ENCODE results near the gene FLVCR1. TPM values are rescaled to one million over a fixed set of nuclear protein-coding genes. Genes with fewer than 3 reads are reported as not detected.

FLVCR1 gene
- polyA plus RNA-seq, 3 donors = 1.8 to 5.5 (median 2.8) TPM

- Histone ChIP-seq H3K9me3 (replicated peaks in 1 of 2; ENCODE audit: control insufficient read depth in 1 of 2, insufficient read depth in 1 of 2, low read length in 2 of 2) (no peaks in the 10 kb centered on the region), H3K4me2 (replicated peaks; ENCODE audit: extremely low read depth, low read length, poor library complexity, severe bottlenecking) (no peak overlapping the region), H3K4me3 (replicated peaks in 1 of 3; ENCODE audit: low read depth in 2 of 3, low read length in 3 of 3) (no peak overlapping the region), H3K9ac (ENCODE audit: insufficient read depth, low read length, poor library complexity, severe bottlenecking) (no peak overlapping the region), H3K27me3 (ENCODE audit: control insufficient read depth in 2 of 2, insufficient read depth in 2 of 2, low read length in 2 of 2) (no peaks in the 10 kb centered on the region), H2AFZ (ENCODE audit: insufficient read depth, low read depth, low read length, poor library complexity, severe bottlenecking) (no peak overlapping the region), H3K4me1 (ENCODE audit: control insufficient read depth in 1 of 2, insufficient read depth in 2 of 2, low read length in 2 of 2) (no peaks in the 10 kb centered on the region), H3K36me3 (replicated peaks in 1 of 2; ENCODE audit: control insufficient read depth in 1 of 2, insufficient read depth in 2 of 2, low read length in 2 of 2) (no peaks in the 10 kb centered on the region), H3K79me2 (ENCODE audit: insufficient read depth, low read length) (no peaks in the 10 kb centered on the region), H4K20me1 (ENCODE audit: insufficient read depth, low read length) (no peaks in the 10 kb centered on the region), H3K27ac (ENCODE audit: low read depth in 1 of 2, low read length in 2 of 2) (no peak overlapping the region)
- intact Hi-C loops (cut with micrococcal nuclease) = no loop called here
- no peak overlapping the region for H3K27ac Mint-ChIP-seq
- H3K36me3 Mint-ChIP-seq = no peaks in the 10 kb centered on the region
- no peak for TF ChIP-seq CTCF (IDR thresholded peaks at IDR 0.05)
- H3K4me3 Mint-ChIP-seq = no peak overlapping the region
- H3K9me3 Mint-ChIP-seq = peaks cover 0 to 2% (median 0%) of the 10 kb centered on the region in 7 donors
- H3K4me1 Mint-ChIP-seq = no peaks in the 10 kb centered on the region
- DNase-seq = no peak
- peaks cover 0 to 3% (median 3%) of the 10 kb centered on the region in 3 donors for H3K27me3 Mint-ChIP-seq (ENCODE audit: low read depth in 3 of 3)
- WGBS (ENCODE audit: insufficient coverage) = 87% methylated on average over 8 of the region's 10 CpGs
These were observed 73.1 kb downstream of the FLVCR1 start for GRCh38 chr1:212930986-212931678.

- no peaks in the 10 kb centered on the region for H3K4me1 ChIP-seq (ENCODE audit: control insufficient read depth in 1 of 2, insufficient read depth in 2 of 2, low read length in 2 of 2)
- H4K20me1 ChIP-seq (ENCODE audit: insufficient read depth, low read length) = no peaks in the 10 kb centered on the region
- H3K36me3 Mint-ChIP-seq = no peaks in the 10 kb centered on the region
- no peaks in the 10 kb centered on the region for H3K79me2 ChIP-seq (ENCODE audit: insufficient read depth, low read length)
- H3K4me3 Mint-ChIP-seq = no peak overlapping the region
- no peak overlapping the region for H3K27ac Mint-ChIP-seq
- H3K9me3 ChIP-seq (replicated peaks in 1 of 2; ENCODE audit: control insufficient read depth in 1 of 2, insufficient read depth in 1 of 2, low read length in 2 of 2) = no peaks in the 10 kb centered on the region
- H3K4me2 ChIP-seq (replicated peaks; ENCODE audit: extremely low read depth, low read length, poor library complexity, severe bottlenecking) = no peak overlapping the region
- no peaks in the 10 kb centered on the region for H3K4me1 Mint-ChIP-seq
- no peaks in the 10 kb centered on the region for H3K27me3 ChIP-seq (ENCODE audit: control insufficient read depth in 2 of 2, insufficient read depth in 2 of 2, low read length in 2 of 2)
- H3K4me3 ChIP-seq (replicated peaks in 1 of 3; ENCODE audit: low read depth in 2 of 3, low read length in 3 of 3) = no peak overlapping the region
- DNase-seq = no peak
- H3K27me3 Mint-ChIP-seq (ENCODE audit: low read depth in 3 of 3) = peaks cover 3 to 7% (median 4%) of the 10 kb centered on the region in 3 donors
- no peak overlapping the region for H3K9ac ChIP-seq (ENCODE audit: insufficient read depth, low read length, poor library complexity, severe bottlenecking)
- intact Hi-C loops (cut with micrococcal nuclease) = no loop called here
- no CpG with 5 or more reads among the region's 1 CpG for WGBS (ENCODE audit: insufficient coverage)
- peaks cover 0 to 2% (median 0%) of the 10 kb centered on the region in 7 donors for H3K9me3 Mint-ChIP-seq
- H3K36me3 ChIP-seq (replicated peaks in 1 of 2; ENCODE audit: control insufficient read depth in 1 of 2, insufficient read depth in 2 of 2, low read length in 2 of 2) = no peaks in the 10 kb centered on the region
- no peak overlapping the region for H2AFZ ChIP-seq (ENCODE audit: insufficient read depth, low read depth, low read length, poor library complexity, severe bottlenecking)
- no peak overlapping the region for H3K27ac ChIP-seq (ENCODE audit: low read depth in 1 of 2, low read length in 2 of 2)
- TF ChIP-seq CTCF (IDR thresholded peaks at IDR 0.05) = no peak
These were observed 75.9 kb downstream of the FLVCR1 start for GRCh38 chr1:212933815-212934471.

Measured in CD14-positive monocyte (primary cell).